Measurements from ENCODE around the gene ELFN2. TPM values are rescaled to one million over a fixed set of nuclear protein-coding genes. Genes with fewer than 3 reads are reported as not detected.

Gene ELFN2
- polyA plus RNA-seq, 1 experiment: 2.6 TPM

- TF ChIP-seq CTCF (IDR thresholded peaks at IDR 0.05; ENCODE audit: low read depth, low read length): no peak
- CTCF ChIA-PET: interaction anchor here (1.4 kb wide), 1 partner anchor 69 kb away, joined by 3 read pairs; no protein-coding TSS in a partner anchor
- Histone ChIP-seq H3K27me3 (ENCODE audit: control insufficient read depth, insufficient read depth, low read length) (peaks cover 8% of the 10 kb centered on the region), H3K27ac (ENCODE audit: low read depth, low read length) (no peak overlapping the region), H3K9me3 (ENCODE audit: control insufficient read depth, insufficient read depth, low read length) (no peaks in the 10 kb centered on the region), H3K4me3 (ENCODE audit: low read depth, low read length) (no peak overlapping the region)
- DNase-seq (ENCODE audit: low read depth, low spot score): no peak
- POLR2A ChIA-PET: no interaction called here
Measured at GRCh38 chr22:37388538-37388937, 38.7 kb downstream of the ELFN2 start.

GRCh38 chr22:37387793-37388192 is 39.5 kb downstream of the ELFN2 start:
- Histone ChIP-seq H3K9me3 (ENCODE audit: control insufficient read depth, insufficient read depth, low read length) (no peaks in the 10 kb centered on the region), H3K4me3 (ENCODE audit: low read depth, low read length) (no peak overlapping the region), H3K27me3 (ENCODE audit: control insufficient read depth, insufficient read depth, low read length) (peaks cover 8% of the 10 kb centered on the region), H3K27ac (ENCODE audit: low read depth, low read length) (no peak overlapping the region)
- TF ChIP-seq CTCF (IDR thresholded peaks at IDR 0.05; ENCODE audit: low read depth, low read length): no peak
- ChIA-PET POLR2A (no interaction called here), CTCF (no interaction called here)
- DNase-seq (ENCODE audit: low read depth, low spot score): no peak

- H3K9me3 ChIP-seq (ENCODE audit: control insufficient read depth, insufficient read depth, low read length): no peaks in the 10 kb centered on the region; the same call in 1 of the 2 replicates
- peaks cover 8% of the 10 kb centered on the region for H3K27me3 ChIP-seq (ENCODE audit: control insufficient read depth, insufficient read depth, low read length)
- no peak for DNase-seq (ENCODE audit: low read depth, low spot score)
- ChIA-PET CTCF (no interaction called here), POLR2A (no interaction called here)
- no peak overlapping the region for H3K27ac ChIP-seq (ENCODE audit: low read depth, low read length)
- TF ChIP-seq CTCF (IDR thresholded peaks at IDR 0.05; ENCODE audit: low read depth, low read length): no peak
- no peak overlapping the region for H3K4me3 ChIP-seq (ENCODE audit: low read depth, low read length)
Measured at GRCh38 chr22:37386441-37386840, 40.8 kb downstream of the ELFN2 start.

GRCh38 chr22:37384691-37385090 is 42.6 kb downstream of the ELFN2 start:
- peaks cover 13% of the 10 kb centered on the region for H3K27me3 ChIP-seq (ENCODE audit: control insufficient read depth, insufficient read depth, low read length)
- ChIA-PET POLR2A (no interaction called here), CTCF (no interaction called here)
- TF ChIP-seq CTCF (IDR thresholded peaks at IDR 0.05; ENCODE audit: low read depth, low read length): no peak
- no peaks in the 10 kb centered on the region; the same call in 1 of the 2 replicates for H3K9me3 ChIP-seq (ENCODE audit: control insufficient read depth, insufficient read depth, low read length)
- H3K4me3 ChIP-seq (ENCODE audit: low read depth, low read length): no peak overlapping the region
- DNase-seq (ENCODE audit: low read depth, low spot score): no peak
- no peak overlapping the region for H3K27ac ChIP-seq (ENCODE audit: low read depth, low read length)

- H3K27ac ChIP-seq (ENCODE audit: low read depth, low read length): no peak overlapping the region
- TF ChIP-seq CTCF (IDR thresholded peaks at IDR 0.05; ENCODE audit: low read depth, low read length): no peak
- peaks cover 11% of the 10 kb centered on the region for H3K27me3 ChIP-seq (ENCODE audit: control insufficient read depth, insufficient read depth, low read length)
- POLR2A ChIA-PET: interaction anchor here (0.6 kb wide), 2 partner anchors 43 to 499 kb away, joined by 3 to 7 read pairs; no protein-coding TSS in a partner anchor
- CTCF ChIA-PET: no interaction called here
- H3K4me3 ChIP-seq (ENCODE audit: low read depth, low read length): no peak overlapping the region
- H3K9me3 ChIP-seq (ENCODE audit: control insufficient read depth, insufficient read depth, low read length): no peaks in the 10 kb centered on the region; the same call in 1 of the 2 replicates
- no peak for DNase-seq (ENCODE audit: low read depth, low spot score)
Measured at GRCh38 chr22:37383341-37383740, 43.9 kb downstream of the ELFN2 start.
